HL-60/S4 treated with retinoic acid at 250 ng/mL for 4 days and 3 days (cell line): ENCODE results near the gene BEX3.

Experiments used
- in situ Hi-C: fragments of 300-500 bp; cut with MboI; formaldehyde crosslinking; loops from 2 replicates; pipeline ENCODE4 v1.7.0; 2022; ENCODE audit warnings: low sequenced_read_pairs

Gene BEX3

DNA sequence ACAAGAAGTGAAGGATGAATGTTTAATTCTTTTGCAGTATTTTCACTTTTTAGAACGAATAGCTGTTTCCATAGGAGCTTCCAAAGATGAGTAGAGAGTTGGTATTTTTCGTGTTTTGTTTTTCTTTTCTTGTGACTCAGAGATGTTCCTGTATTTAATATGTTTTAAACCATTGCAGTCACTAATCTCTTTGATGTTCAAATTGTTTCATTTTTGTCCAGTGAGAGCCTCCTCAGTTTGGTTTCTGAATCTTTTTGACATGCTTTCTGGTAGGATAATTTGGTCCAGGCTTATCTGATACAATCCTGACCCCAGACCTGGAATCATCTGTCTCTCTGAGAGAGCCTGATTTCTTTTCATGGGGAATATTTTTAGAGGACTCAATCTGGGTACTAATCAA, 41.6 kb downstream of the BEX3 start:
- in situ Hi-C loops = no loop called here

DNA sequence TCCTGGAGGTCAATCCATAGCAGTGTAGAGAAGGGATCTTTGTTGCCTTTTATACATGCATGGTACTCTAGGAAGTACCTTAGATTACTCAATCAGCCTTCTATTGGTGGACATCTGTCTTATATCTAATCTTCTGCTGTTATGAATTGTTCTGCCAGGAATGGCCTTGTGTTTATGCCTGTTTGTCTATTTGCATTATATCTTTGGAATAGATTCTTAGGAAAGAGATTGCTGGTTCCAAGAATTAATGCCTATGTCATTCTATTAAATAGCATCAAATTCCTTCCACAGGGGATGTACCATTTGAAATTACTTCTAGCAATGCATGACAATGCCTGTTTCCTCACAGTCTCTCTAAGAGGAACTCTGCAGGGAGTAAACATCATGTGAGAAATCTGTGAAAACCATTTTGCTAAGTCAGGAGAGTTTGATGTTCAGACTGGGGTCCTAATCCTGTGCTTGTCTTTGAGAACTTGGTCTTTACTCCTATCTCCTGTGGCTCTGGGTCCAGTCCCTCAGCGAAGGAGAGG, 42.5 kb downstream of the BEX3 start:
- in situ Hi-C loops = no loop called here

DNA sequence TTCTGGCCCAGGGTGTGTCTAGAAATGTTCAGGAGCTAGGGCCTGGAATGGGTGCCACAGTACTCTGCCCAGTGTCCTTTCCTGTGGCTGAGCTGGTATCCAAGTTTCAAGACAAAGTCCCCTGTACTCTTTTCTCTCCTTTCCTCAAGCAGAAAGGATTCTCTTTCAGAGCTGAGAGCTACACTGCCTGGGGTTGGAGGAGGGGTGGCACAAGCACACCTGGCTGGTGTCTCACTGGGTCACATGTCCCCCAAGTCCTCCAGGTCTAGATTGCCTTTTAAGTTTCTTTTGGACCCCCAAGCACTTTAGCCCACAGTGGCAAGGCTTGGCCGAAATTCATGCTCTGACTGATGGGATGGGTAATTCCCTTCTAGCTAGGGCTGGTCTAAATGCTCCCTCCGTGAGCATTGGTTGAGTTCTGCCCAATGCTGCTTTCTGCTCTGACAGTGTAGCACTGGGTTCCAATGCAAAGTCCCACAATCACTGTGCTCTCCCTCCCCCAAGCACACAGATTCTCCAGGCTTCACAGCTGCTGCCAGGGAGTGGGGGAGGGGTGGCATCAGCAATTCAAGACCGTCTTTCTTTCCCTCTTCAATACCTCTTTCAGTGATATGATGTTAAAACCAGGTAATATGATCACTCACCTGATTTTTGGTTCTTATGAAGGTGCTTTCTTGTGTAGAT, 47.8 kb downstream of the BEX3 start:
- in situ Hi-C loops = no loop called here
